SJCRH30 (cell line): ENCODE results near the gene TCHH. TPM values are rescaled to one million over a fixed set of nuclear protein-coding genes. Genes with fewer than 3 reads are reported as not detected.
"Not testable (repeated sequence)": the region's sequence is repeated elsewhere in the genome, so short reads cannot be mapped to it uniquely, and the experiment has no call there.

Experiments
- DNase-seq, 2 experiments: peaks; one replicate each; pipeline ENCODE4 v3.0.0-alpha.2; 2015 to 2020
- H3K27ac ChIP-seq: fragments of 250-450 bp; sonication (Bioruptor Pico); 2 replicates; pipeline ENCODE4 v1.5.1; 2020; ENCODE audit warnings: mild to moderate bottlenecking, moderate library complexity
- H3K27me3 ChIP-seq: fragments of 250-450 bp; sonication (Bioruptor Pico); 2 replicates; pipeline ENCODE4 v1.5.1; 2020; ENCODE audit warnings: mild to moderate bottlenecking, moderate library complexity
- H3K36me3 ChIP-seq: fragments of 250-450 bp; sonication (Bioruptor Pico); 2 replicates; pipeline ENCODE4 v1.5.1; 2020; ENCODE audit warnings: mild to moderate bottlenecking, moderate library complexity
- H3K4me1 ChIP-seq: fragments of 250-450 bp; sonication (Bioruptor Pico); 2 replicates; pipeline ENCODE4 v1.5.1; 2020; ENCODE audit warnings: mild to moderate bottlenecking, moderate library complexity
- H3K4me3 ChIP-seq: fragments of 250-450 bp; sonication (Bioruptor Pico); 2 replicates; pipeline ENCODE4 v1.5.1; 2020; ENCODE audit warnings: mild to moderate bottlenecking, moderate library complexity
- H3K9me3 ChIP-seq: fragments of 250-450 bp; sonication (Bioruptor Pico); replicated peaks from 2 replicates; pipeline ENCODE4 v1.5.1; 2020; ENCODE audit warnings: mild to moderate bottlenecking, moderate library complexity
- total RNA-seq: library from RNA; depleted of rRNA; stranded (reverse); fragments of >200 nt; shearing (Covaris generic); gene quantifications from 2 replicates; pipeline ENCODE4 v1.2.3, GENCODE V29; 2014

The TCHH gene
- total RNA-seq, 1 experiment from 2014 or later = not detected

- no peak for DNase-seq
- H3K27me3 ChIP-seq = no peaks in the 10 kb centered on the region
- no peak overlapping the region for H3K27ac ChIP-seq
- H3K4me3 ChIP-seq = no peak overlapping the region
- H3K36me3 ChIP-seq = no peaks in the 10 kb centered on the region
- no peaks in the 10 kb centered on the region for H3K9me3 ChIP-seq
- H3K4me1 ChIP-seq = no peaks in the 10 kb centered on the region
Observed at GRCh38 chr1:152104854-152105253, 10.4 kb downstream of the TCHH start.

GRCh38 chr1:152096931-152097330 is 18.3 kb downstream of the TCHH start:
- no peak for DNase-seq
- Histone ChIP-seq H3K27me3 (no peaks in the 10 kb centered on the region), H3K4me1 (no peaks in the 10 kb centered on the region), H3K27ac (no peak overlapping the region), H3K4me3 (no peak overlapping the region), H3K9me3 (0 out of 2 replicates have a peak, but pooled peaks cover 2% of the 10 kb centered on the region), H3K36me3 (no peaks in the 10 kb centered on the region)

- Histone ChIP-seq H3K27me3 (no peaks in the 10 kb centered on the region), H3K27ac (no peak within 1 kb of the TSS), H3K36me3 (no peaks in the 10 kb centered on the region), H3K4me1 (no peaks in the 10 kb centered on the region), H3K4me3 (no peak within 1 kb of the TSS), H3K9me3 (0 out of 2 replicates have a peak, but pooled peaks cover 2% of the 10 kb centered on the region)
- DNase-seq = no peak
Observed at GRCh38 chr1:152089014-152089674, 26.1 kb downstream of the TCHH start, which contains the start of gene TCHHL1. Gene TCHHL1, minus strand, starts transcription at chr1:152089064. Its CDS starts 921 bp downstream, at chr1:152088143.

GRCh38 chr1:152086760-152087159 is 28.5 kb downstream of the TCHH start:
- Histone ChIP-seq H3K27me3 (no peaks in the 10 kb centered on the region; the same call in 1 of the 2 replicates), H3K27ac (no peak overlapping the region), H3K9me3 (no peaks in the 10 kb centered on the region), H3K4me3 (no peak overlapping the region), H3K4me1 (no peaks in the 10 kb centered on the region), H3K36me3 (no peaks in the 10 kb centered on the region)
- no peak for DNase-seq

- H3K36me3 ChIP-seq = no peaks in the 10 kb centered on the region
- no peaks in the 10 kb centered on the region for H3K9me3 ChIP-seq
- no peak overlapping the region for H3K27ac ChIP-seq
- DNase-seq = no peak
- no peak overlapping the region for H3K4me3 ChIP-seq
- H3K4me1 ChIP-seq = no peaks in the 10 kb centered on the region
- no peaks in the 10 kb centered on the region; the same call in 1 of the 2 replicates for H3K27me3 ChIP-seq
Observed at GRCh38 chr1:152084853-152085252, 30.4 kb downstream of the TCHH start.

- not testable (repeated sequence) for H3K36me3 ChIP-seq, H3K27ac ChIP-seq, H3K4me1 ChIP-seq, H3K9me3 ChIP-seq, H3K27me3 ChIP-seq, H3K4me3 ChIP-seq, DNase-seq
Observed at GRCh38 chr1:152081026-152081425, 34.2 kb downstream of the TCHH start.

GRCh38 chr1:152080494-152080893 is 34.8 kb downstream of the TCHH start:
- H3K27ac ChIP-seq, H3K9me3 ChIP-seq, H3K27me3 ChIP-seq, H3K4me1 ChIP-seq, DNase-seq, H3K36me3 ChIP-seq, H3K4me3 ChIP-seq: not testable (repeated sequence)

GRCh38 chr1:152078831-152079441 is 36.3 kb downstream of the TCHH start:
- Histone ChIP-seq H3K9me3 (no peaks in the 10 kb centered on the region), H3K36me3 (no peaks in the 10 kb centered on the region), H3K4me1 (no peaks in the 10 kb centered on the region), H3K27me3 (peaks cover 7% of the 10 kb centered on the region; the same call in 1 of the 2 replicates), H3K4me3 (no peak overlapping the region), H3K27ac (no peak overlapping the region)
- DNase-seq = no peak

GRCh38 chr1:152072311-152072710 is 42.9 kb downstream of the TCHH start:
- DNase-seq = no peak
- Histone ChIP-seq H3K36me3 (no peaks in the 10 kb centered on the region), H3K4me1 (no peaks in the 10 kb centered on the region), H3K9me3 (no peaks in the 10 kb centered on the region), H3K4me3 (no peak overlapping the region), H3K27me3 (0 out of 2 replicates have a peak, but pooled peaks cover 9% of the 10 kb centered on the region), H3K27ac (no peak overlapping the region)

GRCh38 chr1:152071123-152071522 is 44.1 kb downstream of the TCHH start:
- no peaks in the 10 kb centered on the region for H3K36me3 ChIP-seq
- H3K4me1 ChIP-seq = no peaks in the 10 kb centered on the region
- H3K9me3 ChIP-seq = no peaks in the 10 kb centered on the region
- DNase-seq = no peak
- no peak overlapping the region for H3K27ac ChIP-seq
- 0 out of 2 replicates have a peak, but pooled peaks cover 9% of the 10 kb centered on the region for H3K27me3 ChIP-seq
- no peak overlapping the region for H3K4me3 ChIP-seq

- Histone ChIP-seq H3K27ac (no peak overlapping the region), H3K36me3 (no peaks in the 10 kb centered on the region), H3K9me3 (no peaks in the 10 kb centered on the region), H3K4me1 (no peaks in the 10 kb centered on the region), H3K4me3 (no peak overlapping the region), H3K27me3 (no peaks in the 10 kb centered on the region)
- no peak for DNase-seq
Observed at GRCh38 chr1:152067929-152068328, 47.3 kb downstream of the TCHH start.

- no peak overlapping the region for H3K27ac ChIP-seq
- H3K36me3 ChIP-seq = no peaks in the 10 kb centered on the region
- no peaks in the 10 kb centered on the region for H3K27me3 ChIP-seq
- no peaks in the 10 kb centered on the region for H3K4me1 ChIP-seq
- H3K4me3 ChIP-seq = no peak overlapping the region
- no peaks in the 10 kb centered on the region for H3K9me3 ChIP-seq
- no peak for DNase-seq
Observed at GRCh38 chr1:152067150-152067549, 48.1 kb downstream of the TCHH start.

- H3K4me3 ChIP-seq = no peak overlapping the region
- H3K27ac ChIP-seq = no peak overlapping the region
- H3K36me3 ChIP-seq = no peaks in the 10 kb centered on the region
- H3K4me1 ChIP-seq = no peaks in the 10 kb centered on the region
- no peaks in the 10 kb centered on the region for H3K9me3 ChIP-seq
- H3K27me3 ChIP-seq = no peaks in the 10 kb centered on the region; the same call in 1 of the 2 replicates
- DNase-seq = no peak
Observed at GRCh38 chr1:152061952-152062351, 53.3 kb downstream of the TCHH start.
